GM13976 (cell line): ENCODE measurements around the gene HMGN1.

ENCODE experiments used
- DNase-seq: peaks from one replicate; pipeline ENCODE4 v3.0.0; 2012; ENCODE audit warnings: low spot score
- CTCF ChIP-seq: IDR thresholded peaks from 2 replicates; pipeline ENCODE4 v1.5.1; 2012; ENCODE audit warnings: borderline replicate concordance, mild to moderate bottlenecking; ENCODE audit not compliant: insufficient read depth; ENCODE audit errors: extremely low read depth, missing control alignments, control extremely low read depth
- in situ Hi-C: fragments of 300-500 bp; cut with MboI; formaldehyde crosslinking; loops from one replicate; pipeline ENCODE4 v1.12.0; 2022; ENCODE audit warnings: low sequenced_read_pairs, mixed read lengths, inconsistent platforms; ENCODE audit not compliant: unreplicated experiment

Gene HMGN1

GRCh38 chr21:39316729-39317128 is 32.2 kb downstream of the HMGN1 start:
- DNase-seq: no peak
- in situ Hi-C loops: no loop called here
- no peak for TF ChIP-seq CTCF

- no peak for TF ChIP-seq CTCF
- DNase-seq: no peak
- in situ Hi-C loops: no loop called here
These were observed 33.1 kb downstream of the HMGN1 start for GRCh38 chr21:39315603-39316445.

- TF ChIP-seq CTCF: no peak
- in situ Hi-C loops: no loop called here
- peak; percentile 53 for DNase-seq
These were observed 34.5 kb downstream of the HMGN1 start for GRCh38 chr21:39314143-39315027.

GRCh38 chr21:39313571-39314142 is 35.2 kb downstream of the HMGN1 start, which contains the start of gene BRWD1:
Gene BRWD1, minus strand, starts transcription at chr21:39313632. Its CDS starts 141 bp downstream, at chr21:39313491.
- peak; percentile 48 for TF ChIP-seq CTCF
- in situ Hi-C loops: no loop called here
- DNase-seq: peak; percentile 86

- DNase-seq: peak; percentile 37
- in situ Hi-C loops: no loop called here
- TF ChIP-seq CTCF: no peak
These were observed 35.8 kb downstream of the HMGN1 start for GRCh38 chr21:39313042-39313570.
